Mesendoderm (in vitro differentiated cells): ENCODE data around the gene BOC.

Experiments
- DNase-seq: peaks from one replicate; pipeline ENCODE4 v3.0.0; 2013
- H2AK5ac ChIP-seq: 2 replicates; pipeline ENCODE4 v1.6.1; 2013; ENCODE audit warnings: low read length, inconsistent platforms
- H2BK120ac ChIP-seq: 2 replicates; pipeline ENCODE4 v1.6.1; 2013; ENCODE audit warnings: low read depth, mild to moderate bottlenecking, low read length, moderate library complexity, mixed read lengths
- H2BK15ac ChIP-seq: replicated peaks from 2 replicates; pipeline ENCODE4 v1.6.1; 2013; ENCODE audit warnings: low read depth, mild to moderate bottlenecking, moderate library complexity
- H2BK5ac ChIP-seq: 2 replicates; pipeline ENCODE4 v1.6.1; 2013; ENCODE audit warnings: low read length, inconsistent platforms
- H3K18ac ChIP-seq: 2 replicates; pipeline ENCODE4 v1.6.1; 2013; ENCODE audit warnings: mild to moderate bottlenecking, low read length, mixed read lengths
- H3K23ac ChIP-seq: one replicate; pipeline ENCODE4 v1.6.1; 2013; ENCODE audit warnings: low read length
- H3K27ac ChIP-seq: 2 replicates; pipeline ENCODE4 v1.5.1; 2013; ENCODE audit warnings: low read depth, mild to moderate bottlenecking, inconsistent platforms, low read length, moderate library complexity
- H3K27me3 ChIP-seq: 2 replicates; pipeline ENCODE4 v1.6.1; 2013; ENCODE audit warnings: low read length, control low read depth, mild to moderate bottlenecking, inconsistent platforms; ENCODE audit not compliant: insufficient read depth, poor library complexity
- H3K36me3 ChIP-seq: 2 replicates; pipeline ENCODE4 v1.6.1; 2013; ENCODE audit warnings: low read length, inconsistent platforms; ENCODE audit not compliant: control insufficient read depth, insufficient read depth
- H3K4ac ChIP-seq: one replicate; pipeline ENCODE4 v1.6.1; 2013; ENCODE audit warnings: low read depth, mild to moderate bottlenecking, low read length, moderate library complexity
- H3K4me1 ChIP-seq: 2 replicates; pipeline ENCODE4 v1.6.1; 2013; ENCODE audit warnings: low read depth, low read length, inconsistent platforms; ENCODE audit not compliant: control insufficient read depth
- H3K4me2 ChIP-seq: 2 replicates; pipeline ENCODE4 v1.6.1; 2013; ENCODE audit warnings: low read length
- H3K4me3 ChIP-seq: 2 replicates; pipeline ENCODE4 v1.5.1; 2013; ENCODE audit warnings: mild to moderate bottlenecking, low read length
- H3K56ac ChIP-seq: one replicate; pipeline ENCODE4 v1.6.1; 2013; ENCODE audit warnings: low read length
- H3K79me1 ChIP-seq: 2 replicates; pipeline ENCODE4 v1.6.1; 2013; ENCODE audit warnings: low read length, inconsistent platforms
- H3K79me2 ChIP-seq: 2 replicates; pipeline ENCODE4 v1.6.1; 2013; ENCODE audit warnings: mild to moderate bottlenecking, low read length; ENCODE audit not compliant: control insufficient read depth, insufficient read depth
- H3K9ac ChIP-seq: 2 replicates; pipeline ENCODE4 v1.6.1; 2013; ENCODE audit warnings: low read length, inconsistent platforms
- H4K5ac ChIP-seq: one replicate; pipeline ENCODE4 v1.6.1; 2013; ENCODE audit warnings: low read length
- H4K8ac ChIP-seq: one replicate; pipeline ENCODE4 v1.6.1; 2013; ENCODE audit warnings: low read depth, mild to moderate bottlenecking, control low read depth, low read length, moderate library complexity
- WGBS: extraction: QIAGEN DNeasy Blood & Tissue Kit; methylation state at CpG from one replicate; pipeline ENCODE4 v1.1.7; 2013; ENCODE audit warnings: low lambda C conversion rate, missing lambda C conversion rate; ENCODE audit not compliant: insufficient coverage; ENCODE audit errors: extremely low coverage; 5-methylcytosine and 5-hydroxymethylcytosine counted together

BOC gene

DNA sequence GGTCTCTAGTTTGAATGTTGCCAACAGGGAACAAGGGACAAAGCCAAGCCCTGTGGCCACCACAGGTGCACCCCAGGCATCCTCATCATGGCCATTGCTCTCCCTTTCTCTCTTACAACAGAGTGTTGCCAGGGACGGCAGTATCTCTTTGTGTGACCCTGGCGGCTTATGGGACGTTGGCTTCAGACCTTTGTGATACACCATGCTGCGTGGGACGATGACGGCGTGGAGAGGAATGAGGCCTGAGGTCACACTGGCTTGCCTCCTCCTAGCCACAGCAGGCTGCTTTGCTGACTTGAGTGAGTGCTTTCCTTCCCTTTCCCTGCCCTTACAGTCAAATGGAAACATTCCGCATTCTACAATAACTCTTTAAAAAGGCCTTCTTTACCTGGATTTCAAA lies 38.2 kb downstream of the BOC start:
- Histone ChIP-seq H3K9ac (no peak overlapping the region), H2BK15ac (no peak overlapping the region), H3K4me1 (no peaks in the 10 kb centered on the region), H3K23ac (no peak overlapping the region), H3K36me3 (no peaks in the 10 kb centered on the region), H4K5ac (no peak overlapping the region), H3K79me1 (no peaks in the 10 kb centered on the region), H3K4me2 (no peak overlapping the region), H3K27me3 (no peaks in the 10 kb centered on the region), H4K8ac (no peak overlapping the region), H3K79me2 (no peaks in the 10 kb centered on the region), H3K4me3 (no peak overlapping the region), H3K18ac (no peak overlapping the region), H2BK120ac (no peak overlapping the region), H2AK5ac (no peak overlapping the region), H3K27ac (no peak overlapping the region), H2BK5ac (no peak overlapping the region), H3K4ac (no peak overlapping the region), H3K56ac (no peak overlapping the region)
- no peak for DNase-seq
- WGBS = no CpG with 5 or more reads among the region's 8 CpGs

DNA sequence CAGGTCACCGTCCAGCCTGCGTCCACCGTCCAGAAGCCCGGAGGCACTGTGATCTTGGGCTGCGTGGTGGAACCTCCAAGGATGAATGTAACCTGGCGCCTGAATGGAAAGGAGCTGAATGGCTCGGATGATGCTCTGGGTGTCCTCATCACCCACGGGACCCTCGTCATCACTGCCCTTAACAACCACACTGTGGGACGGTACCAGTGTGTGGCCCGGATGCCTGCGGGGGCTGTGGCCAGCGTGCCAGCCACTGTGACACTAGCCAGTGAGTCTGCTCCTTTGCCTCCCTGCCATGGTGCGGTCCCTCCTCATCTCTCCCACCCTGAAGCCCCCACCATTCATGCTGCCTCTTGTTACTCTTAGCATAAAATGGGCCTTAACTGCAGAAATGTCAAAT lies 39.2 kb downstream of the BOC start:
- no peak overlapping the region for H4K8ac ChIP-seq
- no peak overlapping the region for H3K9ac ChIP-seq
- no CpG with 5 or more reads among the region's 14 CpGs for WGBS
- H2BK5ac ChIP-seq = no peak overlapping the region
- H3K4me1 ChIP-seq = no peaks in the 10 kb centered on the region
- no peak overlapping the region for H2BK15ac ChIP-seq
- no peak overlapping the region for H3K4me2 ChIP-seq
- H3K23ac ChIP-seq = no peak overlapping the region
- no peak overlapping the region for H3K27ac ChIP-seq
- H2BK120ac ChIP-seq = no peak overlapping the region
- H3K27me3 ChIP-seq = no peaks in the 10 kb centered on the region
- no peak overlapping the region for H3K4ac ChIP-seq
- no peak overlapping the region for H4K5ac ChIP-seq
- no peak overlapping the region for H3K18ac ChIP-seq
- H3K79me1 ChIP-seq = no peaks in the 10 kb centered on the region
- no peak for DNase-seq
- no peak overlapping the region for H3K4me3 ChIP-seq
- no peak overlapping the region for H2AK5ac ChIP-seq
- no peaks in the 10 kb centered on the region for H3K79me2 ChIP-seq
- no peaks in the 10 kb centered on the region for H3K36me3 ChIP-seq
- H3K56ac ChIP-seq = no peak overlapping the region

DNA sequence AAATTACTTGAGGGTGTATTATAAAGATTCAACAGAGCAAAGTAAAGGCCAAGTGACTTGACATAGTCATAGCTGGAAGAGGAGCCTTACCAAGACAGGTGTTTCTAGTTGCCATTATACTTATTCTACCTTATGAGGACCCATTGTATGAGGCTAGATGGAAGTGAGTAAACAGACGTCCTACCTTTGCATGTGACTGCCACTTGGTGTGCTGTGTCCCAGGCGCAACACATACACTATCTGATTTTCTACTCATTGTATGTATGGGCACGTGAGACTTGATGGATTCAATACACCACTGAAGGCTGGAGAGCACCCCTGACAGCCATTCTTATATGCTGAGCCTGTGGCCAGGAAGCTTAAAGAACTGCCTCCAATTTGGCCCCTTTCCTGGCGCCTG lies 40.5 kb downstream of the BOC start:
- Histone ChIP-seq H3K36me3 (no peaks in the 10 kb centered on the region), H2BK15ac (no peak overlapping the region), H3K4me1 (no peaks in the 10 kb centered on the region), H3K9ac (no peak overlapping the region), H2AK5ac (no peak overlapping the region), H4K8ac (no peak overlapping the region), H3K18ac (no peak overlapping the region), H3K79me2 (no peaks in the 10 kb centered on the region), H3K4ac (no peak overlapping the region), H3K4me2 (no peak overlapping the region), H4K5ac (no peak overlapping the region), H3K4me3 (no peak overlapping the region), H3K79me1 (no peaks in the 10 kb centered on the region), H3K27me3 (no peaks in the 10 kb centered on the region), H2BK120ac (no peak overlapping the region), H2BK5ac (no peak overlapping the region), H3K27ac (no peak overlapping the region), H3K23ac (no peak overlapping the region), H3K56ac (no peak overlapping the region)
- peak; percentile 45 for DNase-seq
- WGBS = no CpG with 5 or more reads among the region's 4 CpGs

DNA sequence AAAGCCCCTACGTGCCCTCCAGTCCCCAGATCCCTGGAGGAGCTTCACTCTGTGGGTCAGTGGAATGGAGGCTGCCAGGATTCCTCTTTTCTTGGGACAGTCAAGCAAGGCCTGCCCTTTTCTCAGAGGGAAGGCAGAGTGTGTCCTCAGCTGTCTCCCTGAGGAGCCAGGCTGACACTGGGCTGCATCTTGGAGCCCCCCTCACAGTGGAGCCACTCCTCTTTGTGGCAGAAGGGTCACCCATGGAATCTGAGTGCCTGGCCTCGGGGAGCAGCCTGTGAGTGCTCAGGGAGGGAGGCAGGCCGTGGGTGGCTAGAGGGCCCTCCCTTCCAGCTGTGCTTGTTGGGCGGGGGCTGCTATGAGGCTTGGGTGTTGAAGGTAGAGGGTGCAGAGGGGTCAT lies 41.2 kb downstream of the BOC start:
- no CpG with 5 or more reads among the region's 4 CpGs for WGBS
- Histone ChIP-seq H3K27me3 (no peaks in the 10 kb centered on the region), H3K36me3 (no peaks in the 10 kb centered on the region), H2BK120ac (no peak overlapping the region), H2BK5ac (no peak overlapping the region), H3K4me1 (no peaks in the 10 kb centered on the region), H3K23ac (no peak overlapping the region), H3K4me2 (no peak overlapping the region), H3K18ac (no peak overlapping the region), H3K27ac (no peak overlapping the region), H4K5ac (no peak overlapping the region), H3K4ac (no peak overlapping the region), H3K4me3 (no peak overlapping the region), H3K56ac (no peak overlapping the region), H2AK5ac (no peak overlapping the region), H2BK15ac (no peak overlapping the region), H3K9ac (no peak overlapping the region), H3K79me2 (no peaks in the 10 kb centered on the region), H4K8ac (no peak overlapping the region), H3K79me1 (no peaks in the 10 kb centered on the region)
- no peak for DNase-seq

DNA sequence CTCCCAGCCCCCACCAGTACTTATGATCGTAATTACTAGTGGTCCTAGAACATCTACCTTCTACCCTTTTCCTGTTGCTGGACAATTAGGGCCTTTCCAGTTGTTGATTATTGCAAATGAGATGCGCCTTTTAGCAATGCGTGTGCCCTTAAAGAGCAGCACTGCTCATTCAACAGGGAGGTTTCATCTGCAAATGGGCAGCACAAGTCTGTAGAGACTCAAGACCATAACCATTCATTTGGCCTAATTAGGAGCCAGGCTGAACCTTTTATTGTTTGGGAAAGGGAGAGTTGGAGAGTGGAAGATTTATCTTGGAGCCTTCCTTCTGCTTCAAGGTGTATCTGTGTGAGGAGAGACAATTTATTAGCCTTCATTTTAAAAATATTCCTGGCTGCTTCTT lies 42.3 kb downstream of the BOC start:
- no peak overlapping the region for H3K18ac ChIP-seq
- no peaks in the 10 kb centered on the region for H3K4me1 ChIP-seq
- no peak overlapping the region for H3K4me2 ChIP-seq
- no peak overlapping the region for H2BK15ac ChIP-seq
- H2AK5ac ChIP-seq = no peak overlapping the region
- no peak overlapping the region for H3K4me3 ChIP-seq
- DNase-seq = no peak
- no peak overlapping the region for H4K8ac ChIP-seq
- no peak overlapping the region for H2BK120ac ChIP-seq
- H3K27ac ChIP-seq = no peak overlapping the region
- H3K79me2 ChIP-seq = no peaks in the 10 kb centered on the region
- H3K56ac ChIP-seq = no peak overlapping the region
- no peak overlapping the region for H2BK5ac ChIP-seq
- no peaks in the 10 kb centered on the region for H3K36me3 ChIP-seq
- no peaks in the 10 kb centered on the region for H3K79me1 ChIP-seq
- no peaks in the 10 kb centered on the region for H3K27me3 ChIP-seq
- H4K5ac ChIP-seq = no peak overlapping the region
- no CpG with 5 or more reads among the region's 3 CpGs for WGBS
- H3K4ac ChIP-seq = no peak overlapping the region
- no peak overlapping the region for H3K9ac ChIP-seq
- no peak overlapping the region for H3K23ac ChIP-seq

DNA sequence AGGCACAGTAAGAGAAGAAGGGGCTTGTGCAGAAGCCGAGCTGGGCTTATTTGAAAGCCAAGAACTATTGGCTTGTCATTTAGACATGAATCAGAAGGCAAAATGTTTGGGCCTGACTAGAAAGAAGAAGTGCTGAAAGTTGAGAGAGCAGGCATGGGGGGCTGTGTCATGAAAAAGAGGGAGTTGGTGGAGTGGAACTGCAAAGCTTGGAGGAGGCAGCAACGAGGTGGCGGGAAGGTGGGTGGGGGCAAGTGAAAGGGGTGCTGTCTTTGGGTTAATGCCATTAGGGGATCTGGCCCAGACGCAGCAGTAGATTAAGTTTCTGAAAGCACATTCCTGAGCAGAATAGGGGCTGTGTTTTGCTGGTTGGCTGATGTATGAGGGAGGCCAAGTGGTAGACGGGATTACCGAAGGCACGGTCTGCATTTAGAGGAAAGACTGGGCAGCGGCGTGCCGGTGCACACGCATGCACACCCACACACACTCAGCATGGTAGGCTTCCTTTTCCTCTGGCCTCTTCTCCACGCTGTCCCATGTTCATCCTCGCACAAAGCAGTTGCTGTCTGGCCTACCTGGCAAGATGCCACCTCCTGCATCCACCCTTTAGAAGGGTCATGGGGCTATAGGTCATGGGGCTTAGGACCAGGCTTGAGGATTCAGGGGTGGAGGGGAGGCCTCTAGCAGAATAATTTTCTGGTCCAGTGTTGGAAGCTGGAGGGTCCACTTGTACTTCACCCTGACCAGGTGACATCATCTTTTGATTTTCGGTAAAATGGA lies 43.0 kb downstream of the BOC start:
- Histone ChIP-seq H2BK120ac (no peak overlapping the region), H4K5ac (no peak overlapping the region), H3K27ac (no peak overlapping the region), H2BK5ac (no peak overlapping the region), H3K79me2 (no peaks in the 10 kb centered on the region), H3K23ac (no peak overlapping the region), H3K4ac (no peak overlapping the region), H3K18ac (no peak overlapping the region), H3K79me1 (no peaks in the 10 kb centered on the region), H3K9ac (no peak overlapping the region), H2AK5ac (no peak overlapping the region), H2BK15ac (no peak overlapping the region), H3K56ac (no peak overlapping the region), H3K27me3 (no peaks in the 10 kb centered on the region), H3K36me3 (no peaks in the 10 kb centered on the region), H3K4me1 (no peaks in the 10 kb centered on the region), H3K4me3 (no peak overlapping the region), H4K8ac (no peak overlapping the region), H3K4me2 (no peak overlapping the region)
- DNase-seq = no peak
- no CpG with 5 or more reads among the region's 14 CpGs for WGBS
